ENCODE data around the gene RAB44. TPM values are rescaled to one million over a fixed set of nuclear protein-coding genes. Genes with fewer than 3 reads are reported as not detected.

Gene RAB44
- total RNA-seq, 1 experiment from 2014 or later: 0.09 TPM

- BruUV-seq (replicated peaks): no TSS peak
- POLR2A ChIA-PET: no interaction called here
- Mint-ChIP-seq H3K9me3 (ENCODE audit: unreplicated experiment) (no peaks in the 10 kb centered on the region), H3K4me3 (ENCODE audit: unreplicated experiment) (no peak overlapping the region), H3K4me1 (ENCODE audit: insufficient read depth, unreplicated experiment) (no peaks in the 10 kb centered on the region), H3K27me3 (ENCODE audit: insufficient read depth, unreplicated experiment) (no peaks in the 10 kb centered on the region), H3K36me3 (ENCODE audit: insufficient read depth, unreplicated experiment) (no peaks in the 10 kb centered on the region), H3K27ac (ENCODE audit: low read depth, unreplicated experiment) (no peak overlapping the region)
- intact Hi-C loops (cut with micrococcal nuclease): no loop called here
- CTCF ChIA-PET: interaction anchor here (1.2 kb wide), 1 partner anchor 110 kb away, joined by 3 read pairs; no protein-coding TSS in a partner anchor
- no peak for TF ChIP-seq CTCF (IDR thresholded peaks at IDR 0.05; ENCODE audit: unreplicated experiment)
- DNase-seq (ENCODE audit: unreplicated experiment): no peak
Measured at GRCh38 chr6:36734486-36735060, 36.9 kb downstream of the RAB44 start.

GRCh38 chr6:36735110-36736071 lies 37.8 kb downstream of the RAB44 start:
- Mint-ChIP-seq H3K27ac (ENCODE audit: low read depth, unreplicated experiment) (no peak overlapping the region), H3K9me3 (ENCODE audit: unreplicated experiment) (no peaks in the 10 kb centered on the region), H3K4me1 (ENCODE audit: insufficient read depth, unreplicated experiment) (no peaks in the 10 kb centered on the region), H3K36me3 (ENCODE audit: insufficient read depth, unreplicated experiment) (no peaks in the 10 kb centered on the region), H3K27me3 (ENCODE audit: insufficient read depth, unreplicated experiment) (no peaks in the 10 kb centered on the region), H3K4me3 (ENCODE audit: unreplicated experiment) (no peak overlapping the region)
- no peak for TF ChIP-seq CTCF (IDR thresholded peaks at IDR 0.05; ENCODE audit: unreplicated experiment)
- no peak for DNase-seq (ENCODE audit: unreplicated experiment)
- ChIA-PET POLR2A (no interaction called here), CTCF (interaction anchor here (0.6 to 1.2 kb wide), 3 partner anchors 49 to 111 kb away, joined by 3 read pairs; no protein-coding TSS in a partner anchor)
- intact Hi-C loops (cut with micrococcal nuclease): no loop called here
- BruUV-seq (replicated peaks): no TSS peak

GRCh38 chr6:36737043-36737785 lies 39.6 kb downstream of the RAB44 start:
- Mint-ChIP-seq H3K27me3 (ENCODE audit: insufficient read depth, unreplicated experiment) (no peaks in the 10 kb centered on the region), H3K4me1 (ENCODE audit: insufficient read depth, unreplicated experiment) (no peaks in the 10 kb centered on the region), H3K4me3 (ENCODE audit: unreplicated experiment) (no peak overlapping the region), H3K27ac (ENCODE audit: low read depth, unreplicated experiment) (no peak overlapping the region), H3K9me3 (ENCODE audit: unreplicated experiment) (no peaks in the 10 kb centered on the region), H3K36me3 (ENCODE audit: insufficient read depth, unreplicated experiment) (no peaks in the 10 kb centered on the region)
- intact Hi-C loops (cut with micrococcal nuclease): no loop called here
- ChIA-PET CTCF (interaction anchor here (0.6 to 1.3 kb wide), 3 partner anchors 22 to 284 kb away, joined by 3 read pairs; no protein-coding TSS in a partner anchor), POLR2A (no interaction called here)
- DNase-seq (ENCODE audit: unreplicated experiment): no peak
- TF ChIP-seq CTCF (IDR thresholded peaks at IDR 0.05; ENCODE audit: unreplicated experiment): no peak
- no TSS peak for BruUV-seq (replicated peaks)

- no peaks in the 10 kb centered on the region for H3K4me1 Mint-ChIP-seq (ENCODE audit: insufficient read depth, unreplicated experiment)
Measured at GRCh38 chr6:36738108-36738507, 40.5 kb downstream of the RAB44 start.

More at GRCh38 chr6:36738108-36738507, 40.5 kb downstream of the RAB44 start:
- Mint-ChIP-seq H3K4me3 (ENCODE audit: unreplicated experiment) (no peak overlapping the region), H3K36me3 (ENCODE audit: insufficient read depth, unreplicated experiment) (no peaks in the 10 kb centered on the region), H3K9me3 (ENCODE audit: unreplicated experiment) (no peaks in the 10 kb centered on the region), H3K27me3 (ENCODE audit: insufficient read depth, unreplicated experiment) (no peaks in the 10 kb centered on the region), H3K27ac (ENCODE audit: low read depth, unreplicated experiment) (no peak overlapping the region)
- no TSS peak for BruUV-seq (replicated peaks)
- no peak for TF ChIP-seq CTCF (IDR thresholded peaks at IDR 0.05; ENCODE audit: unreplicated experiment)
- ChIA-PET CTCF (interaction anchor here (0.5 to 1.1 kb wide), 2 partner anchors 11 to 14 kb away, joined by 3 to 4 read pairs; no protein-coding TSS in a partner anchor), POLR2A (no interaction called here)
- DNase-seq (ENCODE audit: unreplicated experiment): no peak
- intact Hi-C loops (cut with micrococcal nuclease): no loop called here

Data from MCF 10A (cell line).